HepG2 (cell line): ENCODE data around the gene KANK3. TPM values are rescaled to one million over a fixed set of nuclear protein-coding genes. Genes with fewer than 3 reads are reported as not detected.

ENCODE experiments used
- microRNA-seq: library from miRNA; unstranded; fragments of <30 nt; microRNA quantifications from one replicate; pipeline ENCODE4, GENCODE V29; 2020
- polyA plus RNA-seq, 8 experiments: library from polyadenylated mRNA; depleted of rRNA in 3 of 8; stranded (reverse) in 7 of 8; unstranded in 1 of 8; fragments of >200 nt; fragmentation: Illumina TruSeq in 4 of 8; extraction: Trizol in 4 of 8; gene quantifications; 2 replicates each; pipeline versions ENCODE4 v1.2.1 to v1.2.3, GENCODE V29; 2011 to 2016; ENCODE audit warnings: low read depth in 4 of 8, missing spikeins in 1 of 8, mixed read lengths in 1 of 8; ENCODE audit not compliant: insufficient read depth in 1 of 8
- small RNA-seq, 3 experiments: library from RNA; depleted of rRNA; stranded (forward); fragments of <200 nt; gene quantifications; one replicate each; pipeline ENCODE3, GENCODE V24; 2012; ENCODE audit warnings: low read depth in 2 of 3, low replicate concordance in 1 of 3; ENCODE audit not compliant: insufficient read length in 3 of 3, insufficient read depth in 2 of 3
- total RNA-seq, 5 experiments: library from RNA; depleted of rRNA; stranded (reverse); fragments of >200 nt; fragmentation: Illumina TruSeq; extraction: Trizol; gene quantifications; 2 replicates each; pipeline ENCODE4 v1.2.3, GENCODE V29; 2016; ENCODE audit warnings: low read depth in 1 of 5

The KANK3 gene
- total and polyA plus RNA-seq, 2 of the 13 experiments (the other 11 are each of a cell fraction or from before 2014, with no cell fraction given): 0.15 to 0.20 TPM

Small RNAs within 50 kb of the gene (microRNA-seq; reads per million reads assigned to microRNA genes)
- gene MIR4999: 0.85 reads per million

Small RNAs within 50 kb of the gene (small RNA-seq; reads per million reads assigned to genes)
- gene MIR4999: 0 to 2.9 (median 0.98) reads per million in 3 experiments

Other genes with a start within 250 kb of the KANK3 start
- gene FBN3, start 193.7 kb downstream of the KANK3 start, total RNA-seq (2016; rRNA removed; fragmentation: Illumina TruSeq; extraction: Trizol): 0.20 TPM in 1 of 2 replicates, not detected in the other
- 1.3 and 2.4 TPM in 2 replicates for gene FBN3, start 193.7 kb downstream of the KANK3 start, polyA plus RNA-seq (2011; rRNA removed)
- gene CERS4, start 133.9 kb downstream of the KANK3 start, total RNA-seq (2016; rRNA removed; fragmentation: Illumina TruSeq; extraction: Trizol): 47.4 and 83.5 TPM in 2 replicates
- 74.7 and 97.6 TPM in 2 replicates for gene CERS4, start 133.9 kb downstream of the KANK3 start, polyA plus RNA-seq (2011; rRNA removed)
- 44.4 and 99.9 TPM in 2 replicates for gene CD320, start 34.9 kb downstream of the KANK3 start, total RNA-seq (2016; rRNA removed; fragmentation: Illumina TruSeq; extraction: Trizol)
- 79.9 and 83.1 TPM in 2 replicates for gene CD320, start 34.9 kb downstream of the KANK3 start, polyA plus RNA-seq (2011; rRNA removed)
- 57.2 and 64.5 TPM in 2 replicates for gene NDUFA7, start 21.9 kb downstream of the KANK3 start, total RNA-seq (2016; rRNA removed; fragmentation: Illumina TruSeq; extraction: Trizol)
- gene NDUFA7, start 21.9 kb downstream of the KANK3 start, polyA plus RNA-seq (2011; rRNA removed): 71.5 and 75.3 TPM in 2 replicates
- 281 and 319 TPM in 2 replicates for gene RPS28, start 21.8 kb downstream of the KANK3 start, total RNA-seq (2016; rRNA removed; fragmentation: Illumina TruSeq; extraction: Trizol)
- 521 and 545 TPM in 2 replicates for gene RPS28, start 21.8 kb downstream of the KANK3 start, polyA plus RNA-seq (2011; rRNA removed)
- 0.20 and 0.80 TPM in 2 replicates for gene ANGPTL4, start 20.9 kb upstream of the KANK3 start, total RNA-seq (2016; rRNA removed; fragmentation: Illumina TruSeq; extraction: Trizol)
- 21.7 and 39.9 TPM in 2 replicates for gene ANGPTL4, start 20.9 kb upstream of the KANK3 start, polyA plus RNA-seq (2011; rRNA removed)
- gene RAB11B, start 47.1 kb upstream of the KANK3 start, total RNA-seq (2016; rRNA removed; fragmentation: Illumina TruSeq; extraction: Trizol): 6.0 and 11.5 TPM in 2 replicates
- gene RAB11B, start 47.1 kb upstream of the KANK3 start, polyA plus RNA-seq (2011; rRNA removed): 28.4 and 39.6 TPM in 2 replicates
- gene MARCHF2, start 70.0 kb upstream of the KANK3 start, total RNA-seq (2016; rRNA removed; fragmentation: Illumina TruSeq; extraction: Trizol): 10.6 and 12.7 TPM in 2 replicates
- 13.0 and 17.0 TPM in 2 replicates for gene MARCHF2, start 70.0 kb upstream of the KANK3 start, polyA plus RNA-seq (2011; rRNA removed)
- 102 and 144 TPM in 2 replicates for gene HNRNPM, start 101.7 kb upstream of the KANK3 start, total RNA-seq (2016; rRNA removed; fragmentation: Illumina TruSeq; extraction: Trizol)
- gene HNRNPM, start 101.7 kb upstream of the KANK3 start, polyA plus RNA-seq (2011; rRNA removed): 53.7 and 56.7 TPM in 2 replicates
- not detected in 2 replicates for gene PRAM1, start 159.4 kb upstream of the KANK3 start, total RNA-seq (2016; rRNA removed; fragmentation: Illumina TruSeq; extraction: Trizol)
- 0.03 TPM in 1 of 2 replicates, not detected in the other for gene PRAM1, start 159.4 kb upstream of the KANK3 start, polyA plus RNA-seq (2011; rRNA removed)
- 1.4 and 2.5 TPM in 2 replicates for gene ZNF414, start 170.9 kb upstream of the KANK3 start, total RNA-seq (2016; rRNA removed; fragmentation: Illumina TruSeq; extraction: Trizol)
- 2.8 and 4.0 TPM in 2 replicates for gene ZNF414, start 170.9 kb upstream of the KANK3 start, polyA plus RNA-seq (2011; rRNA removed)
- gene MYO1F, start 234.2 kb upstream of the KANK3 start, total RNA-seq (2016; rRNA removed; fragmentation: Illumina TruSeq; extraction: Trizol): 0.09 and 0.13 TPM in 2 replicates
- 0.13 and 0.34 TPM in 2 replicates for gene MYO1F, start 234.2 kb upstream of the KANK3 start, polyA plus RNA-seq (2011; rRNA removed)